ENCODE results near the gene SCP2. TPM values are rescaled to one million over a fixed set of nuclear protein-coding genes. Genes with fewer than 3 reads are reported as not detected.

SCP2 gene, protein sequence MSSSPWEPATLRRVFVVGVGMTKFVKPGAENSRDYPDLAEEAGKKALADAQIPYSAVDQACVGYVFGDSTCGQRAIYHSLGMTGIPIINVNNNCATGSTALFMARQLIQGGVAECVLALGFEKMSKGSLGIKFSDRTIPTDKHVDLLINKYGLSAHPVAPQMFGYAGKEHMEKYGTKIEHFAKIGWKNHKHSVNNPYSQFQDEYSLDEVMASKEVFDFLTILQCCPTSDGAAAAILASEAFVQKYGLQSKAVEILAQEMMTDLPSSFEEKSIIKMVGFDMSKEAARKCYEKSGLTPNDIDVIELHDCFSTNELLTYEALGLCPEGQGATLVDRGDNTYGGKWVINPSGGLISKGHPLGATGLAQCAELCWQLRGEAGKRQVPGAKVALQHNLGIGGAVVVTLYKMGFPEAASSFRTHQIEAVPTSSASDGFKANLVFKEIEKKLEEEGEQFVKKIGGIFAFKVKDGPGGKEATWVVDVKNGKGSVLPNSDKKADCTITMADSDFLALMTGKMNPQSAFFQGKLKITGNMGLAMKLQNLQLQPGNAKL
- total RNA-seq: 130 TPM
- long read RNA-seq, transcript SCP2-207 (5 exons, 894 nt): minor isoform, 76 of 239 reads
- long read RNA-seq, transcript SCP2-203 (16 exons, 2,811 nt): major isoform, 137 of 239 reads
- long read RNA-seq, transcript SCP2-217 (12 exons, 1,101 nt): minor isoform, 6 of 239 reads
- long read RNA-seq, partial matches to known transcripts: 8 of 239 reads
- long read RNA-seq, other reads (novel, unspliced or antisense): 6 of 239 reads

DNA sequence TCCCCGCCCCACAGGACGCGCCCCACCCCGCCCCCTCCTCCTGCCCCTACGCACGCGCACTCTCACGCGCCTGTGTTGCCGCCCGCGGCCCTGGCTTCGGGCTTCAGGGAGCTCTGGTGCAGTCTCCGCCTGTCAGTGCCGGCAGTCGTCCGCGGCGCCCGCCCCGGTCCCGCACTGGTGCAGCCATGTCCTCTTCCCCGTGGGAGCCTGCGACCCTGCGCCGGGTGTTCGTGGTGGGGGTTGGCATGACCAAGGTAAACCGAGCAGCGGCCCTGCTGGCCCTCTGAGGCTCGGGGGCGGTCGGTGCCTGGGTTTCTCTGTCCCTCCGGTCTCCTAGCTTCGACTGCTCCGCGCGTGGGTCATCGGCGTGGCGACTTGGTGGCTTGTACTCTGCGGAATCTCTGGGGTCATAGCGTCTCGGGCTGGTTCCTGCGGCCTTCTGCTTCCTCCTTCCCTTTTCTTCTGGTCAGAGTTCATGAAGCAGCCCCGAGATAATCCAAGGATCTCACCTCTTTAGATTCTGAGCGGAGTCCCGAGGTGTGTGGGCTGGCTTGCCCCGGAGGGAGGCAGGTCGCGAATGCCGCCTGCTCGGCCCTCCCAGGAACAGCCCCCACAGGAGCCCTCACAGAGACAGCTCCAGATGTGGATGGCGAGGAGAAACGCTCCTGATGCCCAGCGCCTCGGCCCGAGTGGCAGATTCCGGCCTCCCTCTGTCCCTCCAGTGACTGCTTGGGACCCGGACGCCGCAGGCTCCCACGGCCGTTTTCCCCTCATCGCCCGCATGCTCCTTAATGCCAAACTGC, at the start of gene SCP2:
SCP2 (plus strand) TSS at position 65 of the 803 bp plus-strand sequence; CDS start at position 186, 121 bp downstream.
- peak; percentile 88 for DNase-seq
- Histone ChIP-seq H3K4me3 (peak within 1 kb of the TSS; percentile 84), H3K27me3 (ENCODE audit: low read depth) (no peaks in the 10 kb centered on the region), H3K9me3 (replicated peaks) (no peaks in the 10 kb centered on the region), H3K4me1 (peaks cover 41% of the 10 kb centered on the region), H3K36me3 (no peaks in the 10 kb centered on the region), H3K27ac (replicated peaks) (peak within 1 kb of the TSS; percentile 91)
- intact Hi-C loops (cut with micrococcal nuclease): no loop called here
- TF ChIP-seq, protein P1, sequence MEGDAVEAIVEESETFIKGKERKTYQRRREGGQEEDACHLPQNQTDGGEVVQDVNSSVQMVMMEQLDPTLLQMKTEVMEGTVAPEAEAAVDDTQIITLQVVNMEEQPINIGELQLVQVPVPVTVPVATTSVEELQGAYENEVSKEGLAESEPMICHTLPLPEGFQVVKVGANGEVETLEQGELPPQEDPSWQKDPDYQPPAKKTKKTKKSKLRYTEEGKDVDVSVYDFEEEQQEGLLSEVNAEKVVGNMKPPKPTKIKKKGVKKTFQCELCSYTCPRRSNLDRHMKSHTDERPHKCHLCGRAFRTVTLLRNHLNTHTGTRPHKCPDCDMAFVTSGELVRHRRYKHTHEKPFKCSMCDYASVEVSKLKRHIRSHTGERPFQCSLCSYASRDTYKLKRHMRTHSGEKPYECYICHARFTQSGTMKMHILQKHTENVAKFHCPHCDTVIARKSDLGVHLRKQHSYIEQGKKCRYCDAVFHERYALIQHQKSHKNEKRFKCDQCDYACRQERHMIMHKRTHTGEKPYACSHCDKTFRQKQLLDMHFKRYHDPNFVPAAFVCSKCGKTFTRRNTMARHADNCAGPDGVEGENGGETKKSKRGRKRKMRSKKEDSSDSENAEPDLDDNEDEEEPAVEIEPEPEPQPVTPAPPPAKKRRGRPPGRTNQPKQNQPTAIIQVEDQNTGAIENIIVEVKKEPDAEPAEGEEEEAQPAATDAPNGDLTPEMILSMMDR (IDR thresholded peaks at IDR 0.05; ENCODE audit: borderline replicate concordance): no peak

DNA sequence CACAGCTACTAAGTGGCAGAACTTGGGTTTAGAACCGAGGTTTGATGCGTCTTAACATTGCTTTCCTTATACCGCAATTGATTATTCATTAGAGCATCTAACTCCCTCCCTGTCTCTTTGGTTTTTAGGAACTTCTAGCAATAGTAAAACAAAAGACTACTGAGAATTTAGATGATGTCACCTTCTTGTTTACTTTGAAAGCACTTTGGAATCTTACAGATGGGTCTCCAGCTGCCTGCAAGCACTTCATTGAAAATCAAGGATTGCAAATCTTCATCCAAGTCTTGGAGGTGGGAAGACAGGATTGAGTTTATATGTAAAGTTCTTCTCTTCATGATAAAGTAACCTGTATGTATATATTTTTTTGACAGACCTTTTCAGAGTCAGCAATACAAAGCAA, 49.5 kb upstream of the SCP2 start:
- intact Hi-C loops (cut with micrococcal nuclease): no loop called here
- H3K4me1 ChIP-seq: no peaks in the 10 kb centered on the region
- TF ChIP-seq, protein P1 (IDR thresholded peaks at IDR 0.05; ENCODE audit: borderline replicate concordance): no peak

DNA sequence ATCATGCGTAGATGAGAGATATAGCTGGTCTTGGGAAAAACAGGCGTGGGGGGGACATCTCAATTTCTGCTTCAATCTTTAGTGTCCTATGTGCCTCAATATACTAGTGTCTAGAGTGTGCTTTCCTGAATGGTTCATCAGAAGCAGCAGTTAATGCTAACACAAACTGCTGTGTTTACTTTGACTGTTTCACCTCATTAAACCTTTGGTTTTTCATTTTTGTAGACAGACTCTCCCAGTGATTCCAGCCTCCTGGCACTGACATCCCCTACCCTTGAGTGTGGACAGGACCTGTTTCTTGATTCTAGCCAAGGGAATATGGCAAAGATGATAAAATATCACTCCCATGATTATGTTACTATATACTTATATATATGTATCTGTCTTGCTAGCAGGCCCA, 46.9 kb upstream of the SCP2 start:
- no peak for DNase-seq
- H3K36me3 ChIP-seq: no peaks in the 10 kb centered on the region
- TF ChIP-seq, protein P1 (IDR thresholded peaks at IDR 0.05; ENCODE audit: borderline replicate concordance): no peak
- no peak overlapping the region for H3K27ac ChIP-seq (replicated peaks)
- no peaks in the 10 kb centered on the region for H3K4me1 ChIP-seq
- H3K27me3 ChIP-seq (ENCODE audit: low read depth): no peaks in the 10 kb centered on the region
- intact Hi-C loops (cut with micrococcal nuclease): no loop called here
- no peaks in the 10 kb centered on the region for H3K9me3 ChIP-seq (replicated peaks)
- H3K4me3 ChIP-seq: no peak overlapping the region

More for the DNA sequence above, 49.5 kb upstream of the SCP2 start:
- peaks cover 6% of the 10 kb centered on the region for H3K27me3 ChIP-seq (ENCODE audit: low read depth)
- no peak overlapping the region for H3K4me3 ChIP-seq
- no peak overlapping the region for H3K27ac ChIP-seq (replicated peaks)
- no peaks in the 10 kb centered on the region for H3K9me3 ChIP-seq (replicated peaks)
- no peaks in the 10 kb centered on the region for H3K36me3 ChIP-seq
- no peak for DNase-seq

DNA sequence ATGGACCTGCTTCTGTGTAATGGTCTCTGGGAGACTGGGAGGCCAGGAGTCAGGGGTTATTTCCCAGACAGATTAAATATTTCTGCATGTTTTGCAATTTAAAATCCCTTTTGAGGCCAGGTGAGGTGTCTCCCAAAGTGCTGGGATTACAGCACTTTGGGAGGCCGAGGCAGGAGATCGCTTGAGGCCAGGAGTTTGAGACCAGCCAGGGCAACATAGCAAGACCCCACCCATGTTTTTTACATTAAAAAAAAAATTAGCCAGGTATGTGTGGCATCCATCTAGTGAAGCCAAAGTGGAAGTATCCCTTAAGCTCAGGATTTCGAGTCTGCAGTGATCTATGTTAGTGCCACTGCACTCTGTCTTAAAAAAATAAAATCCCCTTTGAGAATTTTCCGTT, 39.6 kb upstream of the SCP2 start:
- Histone ChIP-seq H3K36me3 (no peaks in the 10 kb centered on the region), H3K27ac (replicated peaks) (no peak overlapping the region), H3K27me3 (ENCODE audit: low read depth) (no peaks in the 10 kb centered on the region), H3K4me3 (no peak overlapping the region), H3K9me3 (replicated peaks) (no peaks in the 10 kb centered on the region), H3K4me1 (no peaks in the 10 kb centered on the region)
- intact Hi-C loops (cut with micrococcal nuclease): no loop called here
- TF ChIP-seq, protein P1 (IDR thresholded peaks at IDR 0.05; ENCODE audit: borderline replicate concordance): no peak
- no peak for DNase-seq
